EL (cell line): Measurements from ENCODE around the gene ITGA8.
A peak's percentile ranks its signal among the peaks of the same experiment; 100 is the strongest.
"Not testable (repeated sequence)": the region's sequence is repeated elsewhere in the genome, so short reads cannot be mapped to it uniquely, and the experiment has no call there.

ENCODE experiments used
- DNase-seq: peaks from one replicate; pipeline ENCODE4 v3.0.0-alpha.2; 2016

ITGA8 gene

DNA sequence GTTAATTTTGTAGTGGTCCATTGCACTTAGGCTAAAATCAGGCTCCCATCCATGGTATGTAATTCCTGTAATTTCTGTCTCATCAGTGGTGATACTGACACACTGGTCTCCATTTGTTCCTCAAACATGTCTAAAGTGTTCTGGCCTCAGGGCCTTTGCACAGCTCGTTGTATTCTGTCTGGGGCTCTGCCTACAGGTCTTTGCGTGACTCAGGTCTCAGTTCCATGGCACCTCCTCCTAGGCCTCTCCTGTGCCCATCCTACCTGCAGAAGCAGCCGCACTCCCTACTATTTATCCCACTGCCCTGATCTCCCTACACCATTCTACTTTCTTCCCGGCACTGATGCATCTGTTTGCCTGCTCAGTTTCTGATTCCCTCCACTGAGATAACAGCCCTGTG is 173.8 kb downstream of the ITGA8 start:
- no peak for DNase-seq

DNA sequence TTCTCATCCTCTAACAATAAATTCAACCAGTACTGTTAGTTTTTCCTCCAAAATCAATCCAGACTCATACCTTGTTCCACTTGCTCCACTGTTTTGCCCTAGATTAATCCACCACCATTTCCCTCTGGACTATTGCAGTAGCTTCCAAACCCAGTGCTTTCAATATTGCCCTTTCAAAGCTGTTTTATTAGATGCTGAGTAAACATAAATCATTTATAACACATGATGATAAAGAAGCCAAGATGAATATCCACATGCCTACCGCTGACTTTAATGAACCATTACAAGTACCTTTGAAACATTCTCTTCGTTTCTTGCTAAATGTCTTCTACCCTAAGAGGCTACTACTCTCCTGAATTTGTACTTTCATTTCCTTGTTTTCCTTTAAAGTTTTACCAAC is 174.5 kb downstream of the ITGA8 start:
- no peak for DNase-seq

DNA sequence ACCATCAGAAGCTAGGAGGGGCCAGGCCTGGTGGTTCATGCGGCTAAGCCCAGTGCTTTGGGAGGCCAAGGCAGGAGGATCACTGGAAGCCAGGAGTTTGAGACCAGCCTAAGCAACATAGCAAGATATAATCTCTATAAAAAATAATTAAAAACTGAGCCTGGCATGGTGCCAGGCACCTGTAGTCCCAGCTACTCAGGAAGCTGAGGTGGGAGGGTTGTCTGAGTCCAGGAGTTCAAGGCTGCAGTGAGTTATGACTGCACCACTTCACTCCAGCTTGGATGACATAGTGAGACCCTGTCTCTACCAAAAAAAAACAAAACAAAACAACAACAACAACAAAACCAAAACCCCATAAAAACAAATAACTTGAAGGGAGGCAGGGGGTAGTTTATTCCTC is 175.7 kb downstream of the ITGA8 start:
- DNase-seq: no peak

DNA sequence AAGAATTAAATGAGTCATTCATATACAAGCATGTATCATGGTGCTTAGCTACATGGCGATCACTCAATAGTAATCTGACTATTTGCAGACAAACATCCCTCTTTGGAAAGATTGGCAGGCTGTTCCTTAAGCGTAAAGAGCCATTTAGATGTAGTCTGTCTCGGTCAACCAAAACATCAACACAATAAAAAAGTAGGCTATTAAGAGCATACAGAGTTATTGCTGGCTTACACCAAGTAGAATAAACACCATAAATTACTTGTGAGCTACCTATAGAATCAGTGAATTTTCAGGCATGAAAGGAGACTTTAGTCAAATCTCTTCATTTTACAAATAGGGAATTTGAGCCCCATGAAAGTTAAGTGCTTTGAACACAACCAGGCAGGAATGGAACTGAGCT is 176.9 kb downstream of the ITGA8 start:
- DNase-seq: no peak

DNA sequence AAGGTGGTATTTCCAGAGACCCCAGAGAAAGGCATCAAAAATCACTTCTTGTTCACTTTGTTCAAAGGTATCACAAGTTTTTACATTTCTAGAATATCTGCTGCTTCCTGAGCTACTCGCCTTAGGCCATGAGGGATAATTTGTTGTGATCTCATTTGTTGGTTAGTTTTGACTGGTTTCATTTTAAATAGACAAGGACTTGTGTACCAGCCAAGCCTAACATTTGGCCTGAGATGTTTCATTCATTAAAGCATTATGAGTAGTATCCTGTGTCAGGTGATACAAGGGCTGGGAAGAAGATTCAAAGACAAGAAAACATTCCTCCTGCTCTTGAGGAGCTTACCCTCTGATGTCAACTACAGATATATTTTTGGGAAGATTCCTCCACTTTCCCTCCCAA is 178.3 kb downstream of the ITGA8 start:
- DNase-seq: no peak

DNA sequence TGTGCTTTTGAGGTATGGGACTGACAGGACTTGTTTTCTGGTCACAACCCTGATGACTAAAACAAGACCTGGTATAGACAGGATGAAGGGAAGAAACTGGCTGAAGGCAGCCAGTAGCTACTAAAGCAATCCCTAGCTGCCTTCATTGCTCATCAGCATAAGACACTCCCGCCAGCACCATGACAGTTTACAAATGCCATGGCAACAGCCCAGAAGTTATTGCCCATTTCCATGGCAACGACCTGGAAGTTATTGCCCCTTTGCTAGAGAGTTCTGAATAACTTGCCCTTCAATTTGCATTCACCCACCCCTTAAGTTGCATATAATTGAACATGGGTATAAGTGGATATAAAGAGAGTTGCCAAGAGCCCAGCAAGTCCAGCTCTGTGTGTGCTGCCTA is 179.0 kb downstream of the ITGA8 start:
- DNase-seq: no peak

DNA sequence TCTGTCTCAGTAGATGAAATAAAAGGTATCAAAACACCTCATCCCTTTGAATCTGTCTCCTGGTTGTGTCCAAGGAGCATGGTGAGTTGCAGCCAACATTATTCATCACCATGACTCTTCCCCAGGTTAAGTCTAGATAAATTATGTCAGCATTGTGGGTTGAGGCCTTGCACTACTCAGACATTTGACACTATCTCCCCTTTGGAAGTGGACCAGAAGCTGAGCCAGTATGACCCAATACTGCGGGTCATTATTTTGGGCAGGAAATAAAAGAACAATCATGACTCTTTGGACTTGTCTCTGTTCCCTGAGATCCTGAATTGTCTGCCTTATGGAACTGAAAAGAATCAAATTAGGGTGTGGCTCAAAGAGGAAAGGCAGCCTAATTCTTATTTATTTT is 180.5 kb downstream of the ITGA8 start:
- no peak for DNase-seq

DNA sequence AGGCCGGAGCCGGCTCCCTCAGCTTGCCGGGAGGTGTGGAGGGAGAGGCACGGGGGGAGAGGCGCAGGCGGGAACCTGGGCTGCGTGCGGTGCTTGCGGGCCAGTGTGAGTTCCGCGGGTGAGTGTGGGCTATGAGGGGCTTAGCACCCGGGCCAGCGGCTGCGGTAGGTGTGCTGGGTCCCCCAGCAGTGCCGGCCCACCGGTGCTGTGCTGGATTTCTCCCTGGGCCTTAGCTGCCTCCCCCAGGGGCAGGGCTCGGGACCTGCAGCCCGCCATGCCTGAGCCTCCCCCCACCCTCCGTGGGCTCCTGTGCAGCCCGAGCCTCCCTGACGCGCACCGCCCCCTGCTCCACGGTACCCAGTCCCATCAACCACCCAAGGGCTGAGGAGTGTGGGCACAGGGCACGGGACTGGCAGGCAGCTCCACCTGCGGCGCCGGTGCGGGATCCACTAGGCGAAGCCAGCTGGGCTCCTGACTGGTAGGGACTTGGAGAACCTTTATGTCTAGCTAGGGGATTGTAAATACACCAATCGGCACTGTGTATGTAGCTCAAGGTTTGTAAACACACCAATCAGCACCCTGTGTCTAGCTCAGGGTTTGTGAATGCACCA is 184.7 kb downstream of the ITGA8 start:
- not testable (repeated sequence) for DNase-seq

DNA sequence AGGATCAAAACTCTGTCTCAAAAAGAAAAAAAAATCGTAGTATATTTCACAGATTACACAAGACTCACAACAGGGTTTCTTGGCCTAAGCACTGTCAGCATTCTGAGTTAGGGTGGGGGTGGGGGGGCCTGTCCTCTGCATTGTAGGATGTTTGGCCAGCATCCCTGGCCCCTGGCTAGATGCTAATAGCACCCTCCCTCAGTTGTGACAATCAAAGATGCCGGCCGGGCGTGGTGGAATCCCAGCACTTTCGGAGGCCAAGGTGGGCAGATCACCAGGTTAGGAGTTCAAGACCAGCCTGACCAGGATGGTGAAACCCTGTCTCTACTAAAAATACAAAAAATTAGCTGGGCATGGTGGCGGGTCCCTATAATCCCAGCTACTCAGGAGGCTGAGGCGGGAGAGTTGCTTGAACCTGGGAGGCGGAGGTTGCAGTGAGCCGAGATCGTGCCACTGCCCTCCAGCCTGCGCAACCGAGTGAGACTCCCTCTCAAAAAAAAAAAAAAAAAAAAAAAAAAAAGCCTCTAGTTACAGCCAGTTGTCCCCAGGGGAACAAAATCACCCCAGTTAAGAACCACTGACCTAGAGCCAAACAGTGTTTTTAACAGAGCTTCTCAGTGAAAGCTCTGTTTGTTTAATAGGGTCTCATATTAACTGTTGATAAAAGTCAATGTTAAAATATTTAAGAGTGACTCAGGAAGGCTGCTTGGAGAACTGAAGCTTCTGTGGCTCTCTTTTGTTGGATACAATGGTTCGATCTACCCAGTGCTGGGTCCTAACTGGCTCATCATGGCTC is 187.6 kb downstream of the ITGA8 start:
- DNase-seq: no peak

DNA sequence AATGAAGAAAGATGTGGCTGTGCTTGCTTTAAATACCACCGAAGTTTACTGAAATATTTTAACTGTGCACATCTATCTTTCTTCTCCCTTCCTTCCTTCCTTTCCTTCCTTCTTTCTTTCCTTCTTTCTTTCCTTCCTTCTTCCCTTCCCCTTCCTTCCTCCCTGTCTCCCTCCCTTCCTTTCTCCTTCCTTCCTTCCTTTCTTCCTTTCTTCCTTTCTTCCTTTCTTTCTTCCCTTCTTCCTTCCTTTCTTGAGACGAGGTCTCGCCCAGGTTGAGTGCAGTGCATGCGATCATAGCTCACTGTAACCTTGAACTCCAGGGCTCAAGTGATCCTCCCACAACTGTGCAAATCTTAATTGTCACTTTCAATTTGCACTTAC is 190.9 kb downstream of the ITGA8 start:
- DNase-seq: no peak

DNA sequence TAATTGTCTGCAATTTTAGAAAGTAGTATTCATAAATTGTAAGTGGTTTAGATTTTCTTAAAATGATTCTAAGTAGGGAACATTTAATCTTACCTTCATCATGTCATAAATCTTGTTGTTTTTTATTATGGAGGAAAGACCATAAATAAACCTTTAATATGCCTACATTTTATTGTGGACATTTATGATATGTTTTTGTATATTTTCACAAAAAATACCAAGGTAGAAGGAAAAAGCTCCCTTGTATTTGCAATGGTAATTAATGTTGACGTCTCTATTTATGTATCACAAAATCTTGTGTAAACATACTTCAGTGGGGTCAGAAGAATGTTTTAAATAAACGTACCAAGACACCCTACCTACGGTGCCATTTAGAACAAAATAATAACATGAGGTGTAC is 193.0 kb downstream of the ITGA8 start:
- DNase-seq: no peak

DNA sequence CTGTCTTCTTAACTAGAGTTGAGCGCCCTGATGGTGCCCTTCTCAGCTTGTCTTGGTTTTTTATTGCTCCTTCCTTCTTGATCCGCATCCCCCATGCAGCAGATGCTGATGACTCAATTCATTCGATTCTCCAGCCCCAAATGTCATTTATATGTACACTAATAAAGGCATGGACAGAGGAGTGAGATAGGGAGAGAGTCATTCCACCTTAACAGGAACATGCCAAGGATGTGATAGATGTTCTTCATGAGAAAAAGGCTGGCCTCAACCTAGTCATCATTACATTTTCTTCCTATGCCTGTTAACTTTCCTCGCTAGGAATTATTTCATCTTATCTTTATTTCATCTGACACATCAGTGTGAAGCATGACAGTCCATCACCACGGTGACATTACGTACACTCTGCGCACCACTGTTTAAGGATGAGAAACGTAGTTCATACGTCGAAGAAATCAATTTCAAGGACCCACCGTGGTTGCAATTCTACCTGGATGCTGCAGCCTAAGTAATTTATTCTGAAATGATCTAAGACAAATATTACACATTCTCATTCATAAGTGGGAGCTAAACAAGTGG is 198.3 kb downstream of the ITGA8 start:
- DNase-seq: no peak

DNA sequence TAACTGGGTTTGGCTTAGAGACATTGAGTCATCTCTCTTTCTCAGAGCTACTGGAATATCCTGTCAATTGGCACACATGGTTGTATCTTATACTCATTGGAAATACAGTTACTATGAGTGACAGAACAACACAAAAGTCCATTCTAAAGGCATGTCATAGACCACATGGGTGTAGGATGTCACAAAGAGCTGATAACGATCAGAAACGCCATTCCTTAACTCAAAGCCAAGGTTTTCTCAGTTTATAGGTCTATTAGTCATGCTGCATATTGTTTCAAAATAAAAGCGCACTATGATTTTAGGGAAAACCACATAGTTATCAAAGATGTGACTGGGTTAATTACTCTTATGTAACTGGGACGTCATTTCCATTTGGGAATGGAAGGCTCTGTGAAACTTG is 201.5 kb downstream of the ITGA8 start:
- DNase-seq: peak; percentile 84

DNA sequence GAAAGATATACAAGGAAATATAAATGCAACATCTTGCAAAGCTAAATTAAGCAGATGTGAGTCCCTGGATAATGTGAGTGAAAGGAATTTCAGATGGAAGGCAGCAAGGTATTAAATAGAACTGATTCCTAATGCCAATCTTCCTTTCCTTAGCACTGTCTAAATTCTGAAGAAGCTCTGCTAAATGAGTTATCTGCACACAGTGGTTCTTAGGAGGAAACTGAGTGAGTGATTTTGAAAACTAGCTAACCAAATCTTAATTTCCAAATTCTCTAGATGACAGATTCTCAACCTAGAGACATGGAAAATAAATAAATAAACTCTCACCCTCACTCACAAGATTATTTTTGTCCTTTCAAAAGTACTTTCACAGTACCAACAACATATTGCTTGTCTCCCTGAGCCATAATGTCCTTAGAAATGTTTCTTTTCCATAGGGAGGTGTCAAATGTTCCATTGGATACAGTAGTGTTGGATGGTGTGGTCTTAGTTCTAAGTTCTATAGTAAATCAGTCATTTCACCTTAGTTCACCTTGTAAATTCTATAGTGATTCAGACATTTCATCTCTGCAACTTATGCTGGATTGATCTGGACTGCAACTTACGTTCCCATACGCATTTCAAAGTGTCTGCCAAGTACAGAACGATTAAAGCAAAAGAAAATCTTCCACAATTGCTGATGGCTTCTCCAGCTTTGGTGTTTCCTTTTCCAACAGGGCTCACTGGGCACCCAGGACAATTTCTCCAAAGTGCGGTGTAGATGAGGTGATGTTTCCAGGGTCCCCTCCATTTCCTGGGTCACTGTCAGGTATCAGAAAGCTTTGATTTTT is 203.3 kb downstream of the ITGA8 start:
- no peak for DNase-seq

DNA sequence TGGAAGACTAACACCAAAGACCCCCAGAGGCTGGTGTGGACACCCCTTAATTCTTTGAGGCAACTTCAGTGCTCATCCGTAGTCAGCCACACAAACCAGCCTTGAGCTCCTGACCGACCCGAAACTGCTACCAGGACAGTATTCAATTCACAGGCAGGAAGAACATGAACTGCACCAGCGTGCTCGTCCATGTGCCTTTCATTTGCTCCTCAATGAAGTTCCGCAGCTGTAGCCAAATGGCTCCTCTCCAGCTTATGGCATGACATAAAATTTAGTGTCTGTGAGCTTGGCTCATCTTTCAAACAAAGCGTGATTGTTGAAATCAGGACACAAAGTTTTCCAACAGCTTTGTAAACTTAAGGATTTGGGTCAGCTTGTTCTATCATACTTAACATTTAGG is 204.5 kb downstream of the ITGA8 start:
- DNase-seq: no peak

DNA sequence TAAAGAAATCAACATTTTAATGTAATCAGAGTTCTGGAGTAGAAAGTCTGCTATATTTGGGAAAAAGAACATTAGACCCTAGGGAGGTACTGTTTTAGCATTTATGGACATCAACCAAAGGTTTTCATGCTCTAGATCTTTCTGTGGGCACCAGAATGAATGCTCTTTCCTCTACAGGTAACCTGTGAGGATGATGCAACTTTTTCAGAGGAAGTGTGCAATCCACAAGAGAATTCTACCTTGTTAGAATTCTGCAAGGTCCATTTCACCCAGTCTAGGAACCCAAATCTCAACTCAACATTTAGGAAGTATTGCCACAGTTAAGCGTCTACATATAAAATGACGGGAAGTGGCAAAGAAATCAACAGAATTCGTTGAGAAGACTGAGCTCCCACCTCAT is 208.8 kb downstream of the ITGA8 start:
- no peak for DNase-seq

DNA sequence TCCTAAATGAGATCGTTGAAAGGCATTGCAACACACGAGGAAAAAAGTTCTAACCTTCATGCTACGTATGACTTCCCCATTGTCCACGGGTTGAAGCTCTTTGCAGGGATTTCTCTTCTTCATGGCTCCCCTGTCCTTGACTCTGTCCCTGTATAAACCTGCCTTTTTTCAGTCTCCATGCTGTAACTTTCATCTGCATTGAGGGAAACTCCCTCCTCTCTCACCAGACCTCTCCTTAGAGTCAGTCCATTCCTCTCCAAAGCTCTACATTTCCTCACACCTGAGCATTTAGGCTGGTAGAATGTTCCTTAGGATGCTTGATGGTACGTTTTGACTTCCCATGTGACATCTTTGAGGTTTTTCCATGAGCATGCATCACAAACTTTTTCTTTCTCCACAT is 214.4 kb downstream of the ITGA8 start:
- DNase-seq: no peak

DNA sequence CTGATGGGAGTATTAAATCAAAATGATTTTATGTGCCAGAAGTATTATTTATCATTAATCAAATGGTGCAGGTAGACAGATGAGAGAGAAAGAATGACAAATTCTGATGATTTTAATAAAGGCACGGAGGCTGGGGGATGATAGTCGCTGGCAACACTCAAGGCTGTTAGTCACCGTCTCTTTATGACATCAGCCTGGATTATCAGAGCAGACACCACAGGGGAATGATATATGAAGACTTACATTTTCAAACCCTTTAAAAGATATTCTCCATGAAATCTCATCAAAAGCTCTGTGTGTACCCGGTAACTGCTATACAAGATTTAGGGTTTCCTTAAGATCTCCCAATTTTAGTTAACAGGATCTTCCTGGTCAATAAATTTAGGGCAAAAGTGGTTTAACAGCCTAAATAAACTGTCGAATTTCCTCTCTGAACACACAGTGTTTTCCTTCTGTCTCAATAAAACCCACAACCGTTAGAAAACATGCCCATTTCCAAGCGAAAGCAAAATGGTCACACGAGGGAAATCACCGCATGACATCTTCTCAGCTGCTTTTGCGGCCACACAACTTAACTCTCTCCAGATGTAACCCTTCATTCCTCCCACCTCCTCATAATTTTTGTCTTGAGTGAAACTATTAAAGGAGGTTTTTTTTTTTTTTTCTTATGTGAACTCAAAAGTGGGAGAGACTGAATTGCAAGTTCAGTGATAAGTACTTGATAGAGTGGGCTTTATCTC is 215.5 kb downstream of the ITGA8 start:
- peak; percentile 48 for DNase-seq

DNA sequence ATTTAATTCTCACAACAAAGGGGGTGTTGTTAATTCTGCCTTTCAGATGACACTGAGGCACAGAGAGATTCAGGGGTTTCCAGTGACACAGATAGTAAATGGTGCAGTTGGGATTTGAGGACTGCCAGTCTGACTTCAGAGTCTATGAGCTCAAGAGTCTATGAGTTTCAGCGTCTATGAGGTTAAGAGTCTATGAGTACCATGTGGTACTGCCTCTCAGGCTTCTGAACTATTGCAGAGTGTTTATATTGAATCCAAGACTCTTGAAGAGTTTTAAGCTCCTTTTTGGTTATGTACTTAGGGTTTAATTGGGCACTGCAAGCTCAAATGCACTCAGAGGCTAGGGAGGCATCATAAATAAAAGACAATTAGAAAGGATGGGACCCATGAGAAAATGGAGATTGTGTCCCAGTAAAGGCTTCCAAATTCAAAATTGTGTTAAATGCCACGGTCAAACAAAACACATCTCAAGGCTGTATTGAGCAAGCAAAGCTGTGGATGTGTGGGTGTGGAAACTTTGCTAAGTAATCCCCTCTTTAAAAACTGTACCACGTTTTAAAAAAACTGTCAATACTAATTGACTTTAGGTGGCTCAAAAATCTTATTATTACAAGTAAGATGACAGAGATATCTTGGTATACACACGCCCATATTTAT is 224.7 kb downstream of the ITGA8 start:
- no peak for DNase-seq

DNA sequence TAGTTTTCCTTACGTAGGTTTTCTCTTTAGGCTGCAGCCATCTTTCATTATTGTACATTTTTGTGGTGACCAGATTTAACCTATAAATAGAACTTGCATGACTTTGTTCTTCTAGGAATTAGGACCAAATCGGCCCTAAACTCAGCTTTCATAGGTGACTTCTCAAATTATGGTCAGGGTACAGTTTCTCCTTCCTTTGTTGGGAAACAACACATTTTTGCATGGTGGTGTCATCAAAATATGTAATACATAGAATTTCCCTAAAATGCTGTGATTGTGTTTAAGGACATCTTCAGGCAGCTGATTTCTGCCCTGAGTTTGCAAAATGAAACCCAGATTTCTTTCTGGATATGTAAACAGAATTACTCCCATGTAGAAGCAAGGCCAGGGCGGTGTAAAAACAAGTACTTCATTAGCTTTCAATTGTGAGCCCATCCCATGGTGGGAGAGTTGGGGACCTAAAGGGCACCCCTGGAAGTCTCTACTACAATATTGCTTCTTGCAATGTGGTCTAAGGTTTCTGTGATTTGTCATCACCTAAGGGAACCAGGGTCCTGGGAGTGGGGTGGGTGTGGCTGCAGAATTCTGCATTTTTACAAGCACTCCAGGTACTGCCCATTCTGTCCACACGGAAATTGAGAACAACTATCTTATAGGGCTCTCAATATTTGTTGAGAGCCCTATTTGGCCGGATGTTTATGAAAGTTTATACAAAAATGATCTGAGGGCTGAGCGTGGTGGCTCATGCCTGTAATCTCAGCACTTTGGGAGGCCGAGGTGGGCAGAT is 227.7 kb downstream of the ITGA8 start:
- DNase-seq: peak; percentile 2

DNA sequence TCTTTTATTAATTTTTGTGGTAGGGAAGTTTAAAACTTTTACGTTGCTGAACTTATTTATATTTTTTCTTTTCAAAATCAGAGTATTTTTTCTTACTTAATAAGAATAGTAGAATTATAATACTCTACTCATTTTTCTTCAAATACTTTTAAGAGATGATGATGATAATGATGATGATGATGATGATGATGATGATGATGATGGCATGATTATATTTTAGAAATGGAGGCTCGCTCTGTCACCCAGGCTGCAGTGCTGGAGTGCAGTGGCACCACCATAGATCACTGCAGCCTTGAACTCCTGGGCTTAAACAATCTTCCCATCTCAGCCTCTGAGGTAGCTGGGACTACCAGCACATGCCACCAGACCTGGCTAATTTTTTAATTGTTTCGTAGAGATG is 230.3 kb downstream of the ITGA8 start:
- no peak for DNase-seq

DNA sequence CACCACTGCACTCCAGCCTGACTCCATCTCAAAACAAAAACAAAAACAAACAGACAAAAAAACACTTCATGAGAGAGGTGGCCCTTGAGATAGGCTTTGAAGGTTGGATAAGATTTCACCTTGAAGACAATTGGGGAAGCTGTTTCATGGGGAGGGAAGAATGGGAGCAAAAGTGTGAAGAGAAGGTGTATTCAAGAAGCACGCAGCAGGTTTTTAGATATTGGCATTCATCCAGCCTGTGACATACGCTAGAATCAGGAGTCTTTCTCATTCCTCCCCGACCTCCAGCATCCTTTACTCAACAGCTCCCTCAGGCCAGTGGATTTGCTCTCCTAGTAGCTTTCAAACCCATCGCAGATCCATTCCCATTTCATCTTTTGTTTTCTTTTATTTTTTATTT is 232.3 kb downstream of the ITGA8 start:
- DNase-seq: no peak
